ENCODE measurements around the gene DR1.

- TF ChIP-seq GATA2 (IDR thresholded peaks at IDR 0.05; ENCODE audit: low read depth, low read length) = no peak
- TF ChIP-seq GATA3 (IDR thresholded peaks at IDR 0.05; ENCODE audit: low read depth, low read length) = no peak
Measured at GRCh38 chr1:93301131-93301530, 44.6 kb upstream of the DR1 start.
